IMR-90 (cell line): ENCODE data around the gene LRRC52. TPM values are rescaled to one million over a fixed set of nuclear protein-coding genes. Genes with fewer than 3 reads are reported as not detected.

Experiments used
- ATAC-seq: fragments of 200-7000 bp; cut with Tn5 transposase; 2 replicates; pipeline ENCODE4 v1.9.1; 2020; ENCODE audit warnings: low read depth, mild to moderate bottlenecking, moderate library complexity
- BruUV-seq: library from RNA; stranded (reverse); fragments of 400-500 nt; replicated peaks from 2 replicates; lab custom pipeline; 2021; lab: Mats Ljungman, UMichigan
- CTCF ChIA-PET: fragments of 300-600 bp; formaldehyde crosslinking; extraction: SDS; loops from one replicate; lab custom pipeline; 2021; ENCODE audit warnings: antibody characterized with exemption; lab: Yijun Ruan, JAX
- POLR2A ChIA-PET: fragments of 300-600 bp; sonication (Branson Sonifier 250); formaldehyde crosslinking; loops from one replicate; lab custom pipeline; 2022; ENCODE audit warnings: antibody characterized with exemption; ENCODE audit not compliant: unreplicated experiment; lab: Charles Lee
- DNase-seq: peaks from one replicate; pipeline ENCODE4 v3.0.0; 2013
- H2AFZ ChIP-seq: replicated peaks from 2 replicates; pipeline ENCODE3; 2013; ENCODE audit warnings: low read length, mild to moderate bottlenecking; ENCODE audit not compliant: poor library complexity
- H2AK5ac ChIP-seq: 2 replicates; pipeline ENCODE4 v1.6.1; 2013; ENCODE audit warnings: low read depth, low read length, inconsistent platforms
- H2AK9ac ChIP-seq: replicated peaks from 2 replicates; pipeline ENCODE3; 2013; ENCODE audit warnings: mild to moderate bottlenecking, low read depth, low read length, moderate library complexity; ENCODE audit not compliant: poor library complexity
- H2BK120ac ChIP-seq: 2 replicates; pipeline ENCODE4 v1.6.1; 2013; ENCODE audit warnings: low read depth, low read length, inconsistent platforms
- H2BK15ac ChIP-seq: 3 replicates; pipeline ENCODE4 v1.6.1; 2013; ENCODE audit warnings: low read depth, low read length, inconsistent platforms
- H2BK20ac ChIP-seq: 2 replicates; pipeline ENCODE4 v1.6.1; 2013; ENCODE audit warnings: low read depth, mild to moderate bottlenecking, inconsistent platforms, low read length, moderate library complexity
- H2BK5ac ChIP-seq: 2 replicates; pipeline ENCODE4 v1.6.1; 2013; ENCODE audit warnings: mild to moderate bottlenecking, low read depth, low read length, inconsistent platforms; ENCODE audit not compliant: poor library complexity, severe bottlenecking
- H3K14ac ChIP-seq: replicated peaks from 2 replicates; pipeline ENCODE4 v1.6.1; 2013; ENCODE audit warnings: low read depth, low read length, inconsistent platforms
- H3K18ac ChIP-seq: 2 replicates; pipeline ENCODE4 v1.6.1; 2013; ENCODE audit warnings: low read depth, low read length, control low read depth
- H3K23ac ChIP-seq: 2 replicates; pipeline ENCODE4 v1.6.1; 2013; ENCODE audit warnings: low read depth, low read length, inconsistent platforms
- H3K27ac ChIP-seq: 2 replicates; pipeline ENCODE4 v1.5.1; 2013; ENCODE audit warnings: mild to moderate bottlenecking, control low read depth, low read length; ENCODE audit not compliant: insufficient read depth
- H3K27me3 ChIP-seq: 2 replicates; pipeline ENCODE4 v1.6.1; 2013; ENCODE audit warnings: low read length; ENCODE audit not compliant: control insufficient read depth, insufficient read depth
- H3K36me3 ChIP-seq: 2 replicates; pipeline ENCODE4 v1.6.1; 2013; ENCODE audit warnings: low read length, mixed read lengths; ENCODE audit not compliant: control insufficient read depth, insufficient read depth
- H3K4ac ChIP-seq: 2 replicates; pipeline ENCODE4 v1.6.1; 2013; ENCODE audit warnings: low read depth, low read length, inconsistent platforms
- H3K4me1 ChIP-seq: 2 replicates; pipeline ENCODE4 v1.6.1; 2013; ENCODE audit warnings: low read length, mixed read lengths; ENCODE audit not compliant: control insufficient read depth, insufficient read depth
- H3K4me2 ChIP-seq: 2 replicates; pipeline ENCODE4 v1.6.1; 2013; ENCODE audit warnings: low read depth, mild to moderate bottlenecking, control low read depth, low read length, moderate library complexity
- H3K4me3 ChIP-seq: 2 replicates; pipeline ENCODE4 v1.5.1; 2013; ENCODE audit warnings: low read depth, mild to moderate bottlenecking, control low read depth, low read length, moderate library complexity; ENCODE audit not compliant: insufficient read depth
- H3K56ac ChIP-seq: 2 replicates; pipeline ENCODE4 v1.6.1; 2013; ENCODE audit warnings: low read length, inconsistent platforms; ENCODE audit not compliant: insufficient read depth; ENCODE audit errors: extremely low read depth
- H3K79me1 ChIP-seq, 2 experiments: 2 replicates each; pipeline ENCODE4 v1.6.1; 2013; ENCODE audit warnings: low read length in 2 of 2, inconsistent platforms in 1 of 2, low read depth in 1 of 2
- H3K9ac ChIP-seq: 2 replicates; pipeline ENCODE4 v1.6.1; 2013; ENCODE audit warnings: low read depth, low read length, control low read depth
- H3K9me1 ChIP-seq: 2 replicates; pipeline ENCODE4 v1.6.1; 2013; ENCODE audit warnings: low read length, inconsistent platforms; ENCODE audit not compliant: insufficient read depth
- H3K9me3 ChIP-seq: 2 replicates; pipeline ENCODE4 v1.6.1; 2013; ENCODE audit warnings: low read length; ENCODE audit not compliant: control insufficient read depth, insufficient read depth
- H4K20me1 ChIP-seq: 2 replicates; pipeline ENCODE4 v1.6.1; 2013; ENCODE audit warnings: low read length, inconsistent platforms; ENCODE audit not compliant: insufficient read depth
- H4K5ac ChIP-seq: 2 replicates; pipeline ENCODE4 v1.6.1; 2013; ENCODE audit warnings: mild to moderate bottlenecking, low read depth, low read length, control low read depth
- H4K8ac ChIP-seq, 2 experiments: 2 replicates each; pipeline ENCODE4 v1.6.1; 2013; ENCODE audit warnings: low read depth in 2 of 2, low read length in 2 of 2, control low read depth in 1 of 2, inconsistent platforms in 1 of 2
- H4K91ac ChIP-seq: 2 replicates; pipeline ENCODE4 v1.6.1; 2013; ENCODE audit warnings: low read depth, low read length, inconsistent platforms; ENCODE audit not compliant: insufficient read depth
- BHLHE40 ChIP-seq: fragments of 150-350 bp; IDR thresholded peaks from 2 replicates; pipeline ENCODE4 v1.6.1; 2016; ENCODE audit warnings: mild to moderate bottlenecking, low read depth, low read length
- CEBPB ChIP-seq: IDR thresholded peaks from 2 replicates; pipeline ENCODE4 v1.6.1; 2012; ENCODE audit warnings: low read depth, low read length, improper control_type of control experiment
- CHD1 ChIP-seq: IDR thresholded peaks from 2 replicates; pipeline ENCODE4 v1.6.1; 2012; ENCODE audit warnings: low read depth, low read length, improper control_type of control experiment
- CTCF ChIP-seq: conservative IDR thresholded peaks from 2 replicates; pipeline ENCODE4 v1.5.1; 2012; ENCODE audit warnings: mild to moderate bottlenecking, low read depth, low read length, improper control_type of control experiment
- ELK1 ChIP-seq: fragments of 150-350 bp; IDR thresholded peaks from 2 replicates; pipeline ENCODE4 v1.6.1; 2016; ENCODE audit warnings: low read depth, mild to moderate bottlenecking, low read length, moderate library complexity, borderline replicate concordance
- FOS ChIP-seq: fragments of 150-350 bp; IDR thresholded peaks from 2 replicates; pipeline ENCODE4 v1.6.1; 2016; ENCODE audit warnings: low read depth, low read length
- MAFK ChIP-seq: IDR thresholded peaks from 2 replicates; pipeline ENCODE4 v1.6.1; 2012; ENCODE audit warnings: low read depth, low read length, improper control_type of control experiment
- MAZ ChIP-seq: IDR thresholded peaks from 2 replicates; pipeline ENCODE4 v1.6.1; 2012; ENCODE audit warnings: low read depth, mild to moderate bottlenecking, low read length, improper control_type of control experiment, moderate library complexity, borderline replicate concordance
- MXI1 ChIP-seq: IDR thresholded peaks from 2 replicates; pipeline ENCODE4 v1.6.1; 2012; ENCODE audit warnings: low read depth, mild to moderate bottlenecking, low read length, moderate library complexity, borderline replicate concordance
- NFE2L2 ChIP-seq: fragments of 150-350 bp; IDR thresholded peaks from 2 replicates; pipeline ENCODE4 v1.6.1; 2016; ENCODE audit warnings: low read depth, mild to moderate bottlenecking, low read length
- POLR2A ChIP-seq: IDR thresholded peaks from 2 replicates; pipeline ENCODE4 v1.6.1; 2012; ENCODE audit warnings: mild to moderate bottlenecking, low read depth, low read length
- RAD21 ChIP-seq: IDR thresholded peaks from 2 replicates; pipeline ENCODE4 v1.6.1; 2012; ENCODE audit warnings: low read length, improper control_type of control experiment
- RCOR1 ChIP-seq: IDR thresholded peaks from 2 replicates; pipeline ENCODE4 v1.6.1; 2012; ENCODE audit warnings: mild to moderate bottlenecking, low read length, improper control_type of control experiment; ENCODE audit not compliant: insufficient replicate concordance
- RFX5 ChIP-seq: IDR thresholded peaks from 2 replicates; pipeline ENCODE4 v1.8.0; 2012; ENCODE audit warnings: low read depth, mild to moderate bottlenecking, low read length, moderate library complexity
- SMC3 ChIP-seq: fragments of 150-350 bp; IDR thresholded peaks from 2 replicates; pipeline ENCODE4 v1.6.1; 2016; ENCODE audit warnings: low read depth, mild to moderate bottlenecking, antibody characterized with exemption, low read length, moderate library complexity
- WGBS, 2 experiments: methylation state at CpG; one replicate each; pipeline versions ENCODE4 v1.1.5 to v1.1.7; 2013; ENCODE audit warnings: missing lambda C conversion rate in 2 of 2; ENCODE audit not compliant: insufficient read length in 1 of 2; ENCODE audit errors: extremely low coverage in 2 of 2; 5-methylcytosine and 5-hydroxymethylcytosine counted together
- dilution Hi-C: fragments of 300-500 bp; cut with HindIII; formaldehyde crosslinking; loops from one replicate; pipeline ENCODE4 v1.14.3; 2018; ENCODE audit warnings: low sequenced_read_pairs; ENCODE audit not compliant: unreplicated experiment
- in situ Hi-C: fragments of 300-500 bp; cut with MboI; formaldehyde crosslinking; loops from 3 replicates; pipeline ENCODE4 v1.14.3; 2019; ENCODE audit warnings: low sequenced_read_pairs, inconsistent platforms, mixed read lengths
- intact Hi-C: fragments of 100-400 bp; cut with micrococcal nuclease; formaldehyde crosslinking; loops from 2 replicates; pipeline ENCODE4 v1.10.0; 2022
- polyA plus RNA-seq, 3 experiments: library from polyadenylated mRNA; depleted of rRNA; stranded (reverse); fragments of >200 nt; gene quantifications; 2 replicates each; pipeline ENCODE4 v1.2.3, GENCODE V29; 2012; ENCODE audit warnings: low replicate concordance in 1 of 3
- total RNA-seq: library from RNA; depleted of rRNA; stranded (reverse); fragments of >200 nt; gene quantifications from 2 replicates; pipeline ENCODE4 v1.2.3, GENCODE V29; 2012
- TF ChIP-seq, protein P1 (sequence below): fragments of 150-350 bp; IDR thresholded peaks from 2 replicates; pipeline ENCODE4 v1.6.1; 2017; ENCODE audit warnings: mild to moderate bottlenecking, antibody characterized with exemption, low read length, low read depth

The LRRC52 gene
- total and polyA plus RNA-seq, 2 of the 4 experiments (the other 2 are of a cell fraction): not detected

DNA sequence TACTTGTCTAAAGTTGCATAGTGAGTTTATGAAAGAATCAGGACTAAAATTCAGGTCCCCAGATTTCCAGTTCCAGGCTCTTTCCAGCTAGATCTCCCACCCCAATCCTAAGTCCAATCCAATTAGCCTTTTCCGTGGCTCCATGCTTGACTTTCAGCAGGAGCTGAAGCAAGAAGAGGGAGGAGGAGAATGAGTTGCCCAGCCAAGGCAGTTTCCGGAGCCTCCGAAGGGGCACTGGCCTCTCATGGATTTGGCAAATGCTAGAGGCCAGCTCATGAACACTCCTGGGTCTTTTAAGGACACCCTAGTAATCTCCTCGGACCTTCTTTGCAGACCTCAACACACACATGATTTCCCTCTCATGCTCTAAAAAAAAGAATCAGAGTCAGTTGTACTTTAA, 10.5 kb upstream of the LRRC52 start:
- no peak overlapping the region for H3K27ac ChIP-seq
- H2BK20ac ChIP-seq: no peak overlapping the region
- ChIA-PET CTCF (interaction anchor here (0.7 kb wide), 1 partner anchor 8 kb away, joined by 3 read pairs; no protein-coding TSS in a partner anchor), POLR2A (no interaction called here)
- in situ Hi-C loops: no loop called here
- no peak overlapping the region for H3K4me2 ChIP-seq
- dilution Hi-C loops: no loop called here
- H2AFZ ChIP-seq: no peak overlapping the region
- no peak overlapping the region for H3K14ac ChIP-seq
- no peaks in the 10 kb centered on the region for H3K4me1 ChIP-seq
- H2BK5ac ChIP-seq: no peak overlapping the region
- no peak overlapping the region for H3K18ac ChIP-seq
- H4K5ac ChIP-seq: no peak overlapping the region
- no peaks in the 10 kb centered on the region for H4K20me1 ChIP-seq
- no TSS peak for BruUV-seq
- no peak for DNase-seq
- intact Hi-C loops: no loop called here
- H2AK9ac ChIP-seq: no peak overlapping the region
- no peaks in the 10 kb centered on the region for H3K27me3 ChIP-seq
- H3K4ac ChIP-seq: no peak overlapping the region
- H3K56ac ChIP-seq: no peak overlapping the region
- no peak for ATAC-seq
- no peak overlapping the region for H3K9ac ChIP-seq
- H3K9me3 ChIP-seq: no peaks in the 10 kb centered on the region
- no peaks in the 10 kb centered on the region for H3K36me3 ChIP-seq
- TF ChIP-seq SMC3 (no peak), BHLHE40 (no peak), FOS (no peak), CTCF (no peak), ELK1 (no peak), RFX5 (no peak), RAD21 (no peak), POLR2A (no peak), MAFK (no peak), CHD1 (no peak), CEBPB (no peak), MXI1 (no peak), RCOR1 (no peak), NFE2L2 (no peak), MAZ (no peak)
- TF ChIP-seq, protein P1, sequence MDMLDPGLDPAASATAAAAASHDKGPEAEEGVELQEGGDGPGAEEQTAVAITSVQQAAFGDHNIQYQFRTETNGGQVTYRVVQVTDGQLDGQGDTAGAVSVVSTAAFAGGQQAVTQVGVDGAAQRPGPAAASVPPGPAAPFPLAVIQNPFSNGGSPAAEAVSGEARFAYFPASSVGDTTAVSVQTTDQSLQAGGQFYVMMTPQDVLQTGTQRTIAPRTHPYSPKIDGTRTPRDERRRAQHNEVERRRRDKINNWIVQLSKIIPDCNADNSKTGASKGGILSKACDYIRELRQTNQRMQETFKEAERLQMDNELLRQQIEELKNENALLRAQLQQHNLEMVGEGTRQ: no peak
- no peak overlapping the region for H3K4me3 ChIP-seq
- H3K9me1 ChIP-seq: no peaks in the 10 kb centered on the region
- H2AK5ac ChIP-seq: no peak overlapping the region
- H3K79me1 ChIP-seq: no peaks in the 10 kb centered on the region
- H4K8ac ChIP-seq: no peak overlapping the region
- no peak overlapping the region for H2BK15ac ChIP-seq
- H3K23ac ChIP-seq: no peak overlapping the region
- H2BK120ac ChIP-seq: no peak overlapping the region
- H4K91ac ChIP-seq: no peak overlapping the region
- WGBS, 2 experiments: no CpG with 5 or more reads among the region's 4 CpGs
